B cell (primary cell): ENCODE data around the gene RIT1. TPM values are rescaled to one million over a fixed set of nuclear protein-coding genes. Genes with fewer than 3 reads are reported as not detected.

Experiments used
- ATAC-seq: fragments of 200-7000 bp; cut with Tn5 transposase; one replicate; pipeline ENCODE4 v1.10.0; 2021; ENCODE audit warnings: low read depth, mild to moderate bottlenecking, moderate number of reproducible peaks, moderate library complexity
- CTCF ChIA-PET: fragments of 350-600 bp; sonication (Branson Sonifier 250); formaldehyde crosslinking; loops from one replicate; lab custom pipeline; 2021; ENCODE audit warnings: antibody characterized with exemption, inconsistent platforms; lab: Charles Lee
- POLR2A ChIA-PET: fragments of 350-600 bp; sonication (Branson Sonifier 250); formaldehyde crosslinking; loops from one replicate; lab custom pipeline; 2021; ENCODE audit warnings: antibody characterized with exemption; lab: Charles Lee
- DNase-seq: peaks from one replicate; pipeline ENCODE4 v3.0.0; 2013
- H2AFZ ChIP-seq: 2 replicates; pipeline ENCODE4 v1.6.1; 2012; ENCODE audit warnings: mild to moderate bottlenecking, low read depth, low read length; ENCODE audit not compliant: insufficient read depth, poor library complexity, severe bottlenecking
- H3K27ac ChIP-seq, 2 donors: 1 replicate in 1 of 2; 2 replicates in 1 of 2; pipeline ENCODE4 v1.5.1; 2012 to 2013; ENCODE audit warnings: low read length in 2 of 2, mild to moderate bottlenecking in 2 of 2, moderate library complexity in 1 of 2
- H3K27me3 ChIP-seq, 4 experiments: fragments of 200-600 bp in 1 of 4; sonication (generic) in 1 of 4; replicated peaks in 1 of 4; 1 replicate in 2 of 4; 2 replicates in 2 of 4; pipeline versions ENCODE4 v1.6.1 to v1.7.0; 2013 to 2016; ENCODE audit warnings: low read length in 3 of 4, mild to moderate bottlenecking in 2 of 4, mixed read lengths in 1 of 4, moderate library complexity in 1 of 4; ENCODE audit not compliant: insufficient read depth in 4 of 4, control insufficient read depth in 3 of 4; ENCODE audit errors: control extremely low read depth in 1 of 4
- H3K36me3 ChIP-seq, 2 experiments: replicated peaks in 1 of 2; 1 replicate in 1 of 2; 2 replicates in 1 of 2; pipeline versions ENCODE4 v1.6.1 to v1.7.1; 2013; ENCODE audit warnings: low read length in 1 of 2; ENCODE audit not compliant: insufficient read depth in 2 of 2, control insufficient read depth in 1 of 2; ENCODE audit errors: control extremely low read depth in 1 of 2, extremely low read depth in 1 of 2
- H3K4me1 ChIP-seq, 2 donors: fragments of 200-600 bp in 1 of 2; sonication (generic) in 1 of 2; 1 replicate in 1 of 2; 2 replicates in 1 of 2; pipeline versions ENCODE4 v1.5.1 to v1.6.1; 2013 to 2017; ENCODE audit warnings: low read length in 2 of 2; ENCODE audit not compliant: control insufficient read depth in 2 of 2, insufficient read depth in 2 of 2
- H3K4me2 ChIP-seq: replicated peaks from 2 replicates; pipeline ENCODE3; 2012; ENCODE audit warnings: mild to moderate bottlenecking, low read depth, low read length; ENCODE audit not compliant: poor library complexity, severe bottlenecking
- H3K4me3 ChIP-seq, 5 experiments: fragments of 200-600 bp in 1 of 5; sonication (generic) in 1 of 5; 1 replicate in 3 of 5; 2 replicates in 2 of 5; pipeline versions ENCODE4 v1.5.1 to v1.7.0; 2011 to 2016; ENCODE audit warnings: low read length in 4 of 5, mild to moderate bottlenecking in 4 of 5, low read depth in 2 of 5, control low read depth in 1 of 5, moderate library complexity in 1 of 5; ENCODE audit not compliant: insufficient read depth in 1 of 5; ENCODE audit errors: control extremely low read depth in 1 of 5, extremely low read depth in 1 of 5
- H3K79me2 ChIP-seq: fragments of 200-600 bp; sonication (generic); one replicate; pipeline ENCODE4 v1.6.0; 2016; ENCODE audit warnings: low read length; ENCODE audit not compliant: control insufficient read depth, insufficient read depth
- H3K9ac ChIP-seq: fragments of 200-600 bp; sonication (generic); 2 replicates; pipeline ENCODE4 v1.6.1; 2017; ENCODE audit warnings: mild to moderate bottlenecking, low read length, moderate library complexity
- H3K9me3 ChIP-seq, 3 donors: one replicate each; pipeline versions ENCODE4 v1.6.1 to v1.7.1; 2013; ENCODE audit warnings: low read length in 2 of 3; ENCODE audit not compliant: control insufficient read depth in 2 of 3, insufficient read depth in 1 of 3; ENCODE audit errors: control extremely low read depth in 1 of 3
- H4K20me1 ChIP-seq: 2 replicates; pipeline ENCODE4 v1.6.0; 2012; ENCODE audit warnings: mild to moderate bottlenecking, low read length; ENCODE audit not compliant: insufficient read depth, control insufficient read depth, poor library complexity, severe bottlenecking
- H3K27ac Mint-ChIP-seq: one replicate; pipeline ENCODE4 v1.8.0; 2021; ENCODE audit warnings: mixed read lengths
- H3K27me3 Mint-ChIP-seq: one replicate; pipeline ENCODE4 v1.8.0; 2021; ENCODE audit warnings: mixed read lengths
- H3K4me1 Mint-ChIP-seq: one replicate; pipeline ENCODE4 v1.8.0; 2021; ENCODE audit warnings: mixed read lengths
- H3K4me3 Mint-ChIP-seq: one replicate; pipeline ENCODE4 v1.8.0; 2021; ENCODE audit warnings: mixed read lengths
- H3K9me3 Mint-ChIP-seq: one replicate; pipeline ENCODE4 v1.8.0; 2022; ENCODE audit warnings: mixed read lengths; ENCODE audit not compliant: insufficient read depth
- EZH2 ChIP-seq: IDR thresholded peaks from 2 replicates; pipeline ENCODE4 v1.6.1; 2012; ENCODE audit warnings: borderline replicate concordance, low read depth, mild to moderate bottlenecking, moderate library complexity, low read length; ENCODE audit not compliant: insufficient read depth, poor library complexity, severe bottlenecking
- WGBS: methylation state at CpG from one replicate; pipeline ENCODE4 v1.1.5; 2013; ENCODE audit warnings: missing lambda C conversion rate; ENCODE audit not compliant: insufficient coverage; 5-methylcytosine and 5-hydroxymethylcytosine counted together
- intact Hi-C: fragments of 100-400 bp; cut with micrococcal nuclease; formaldehyde crosslinking; loops from one replicate; pipeline ENCODE4 v1.10.0; 2022
- polyA plus RNA-seq: library from polyadenylated mRNA; depleted of rRNA; stranded (reverse); fragments of >200 nt; gene quantifications from 2 replicates; pipeline ENCODE4 v1.2.3, GENCODE V29; 2012
- total RNA-seq, 2 donors: library from RNA; stranded (reverse); fragments of 120-200 nt in 1 of 2; gene quantifications; 1 replicate in 1 of 2; 2 replicates in 1 of 2; pipeline versions ENCODE4 v1.2.3 to v1.2.4, GENCODE V29; 2013 to 2022
- TF ChIP-seq, protein P1 (sequence below): fragments of 200-600 bp; IDR thresholded peaks from one replicate; pipeline ENCODE4 v1.8.0; 2022; ENCODE audit warnings: antibody characterized with exemption, mild to moderate bottlenecking

Gene RIT1
- total and polyA plus RNA-seq, 2 donors (not counting 1 experiment from before 2014, with no cell fraction given), result 14.2 to 45.7 TPM

DNA sequence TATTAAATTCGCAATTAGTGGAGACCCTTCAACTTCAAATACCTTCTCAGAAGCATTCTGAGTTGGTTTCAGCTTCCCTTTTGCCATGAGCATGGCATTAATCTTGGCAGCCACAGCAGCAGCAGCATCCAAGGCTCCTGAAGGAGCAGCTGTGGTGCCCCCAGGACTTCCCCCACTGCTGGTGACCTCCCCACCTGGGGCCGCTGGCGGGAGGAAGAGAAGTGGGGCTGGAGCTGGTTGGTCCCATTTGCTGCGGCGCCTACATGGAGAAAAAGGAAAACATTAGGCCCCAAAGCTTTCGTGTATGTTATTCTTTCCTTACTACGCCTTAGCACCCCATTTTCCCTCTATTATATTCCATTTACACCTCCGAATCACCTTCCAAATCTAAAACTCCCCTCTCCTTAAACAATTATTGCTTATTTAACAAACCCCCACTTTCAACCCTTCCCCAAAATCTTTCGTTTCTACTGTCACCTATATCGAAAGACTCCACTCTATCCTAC, 22.5 kb upstream of the RIT1 start:
- peaks cover 20% of the 10 kb centered on the region for H4K20me1 ChIP-seq
- peak overlapping the region; percentile 92 for H3K9ac ChIP-seq
- DNase-seq (no peak), ATAC-seq (no peak)
- ChIA-PET CTCF (interaction anchor here (0.8 to 6.3 kb wide), 16 partner anchors 11 to 133 kb away, joined by 3 to 83 read pairs (median 5); partner anchors contain the start of gene ARHGEF2), POLR2A (interaction anchor here (0.6 to 2.5 kb wide), 8 partner anchors 12 to 119 kb away, joined by 3 to 33 read pairs (median 9); partner anchors contain the start of gene ARHGEF2)
- H3K36me3 ChIP-seq, result peaks cover 2 to 36% of the 10 kb centered on the region in 2 experiments
- peak overlapping the region; percentile 79 for H2AFZ ChIP-seq
- no peaks in the 10 kb centered on the region for H3K9me3 ChIP-seq
- Mint-ChIP-seq H3K4me3 (no peak overlapping the region), H3K9me3 (no peaks in the 10 kb centered on the region), H3K27ac (no peak overlapping the region), H3K4me1 (peaks cover 36% of the 10 kb centered on the region), H3K27me3 (no peaks in the 10 kb centered on the region)
- TF ChIP-seq, protein P1, sequence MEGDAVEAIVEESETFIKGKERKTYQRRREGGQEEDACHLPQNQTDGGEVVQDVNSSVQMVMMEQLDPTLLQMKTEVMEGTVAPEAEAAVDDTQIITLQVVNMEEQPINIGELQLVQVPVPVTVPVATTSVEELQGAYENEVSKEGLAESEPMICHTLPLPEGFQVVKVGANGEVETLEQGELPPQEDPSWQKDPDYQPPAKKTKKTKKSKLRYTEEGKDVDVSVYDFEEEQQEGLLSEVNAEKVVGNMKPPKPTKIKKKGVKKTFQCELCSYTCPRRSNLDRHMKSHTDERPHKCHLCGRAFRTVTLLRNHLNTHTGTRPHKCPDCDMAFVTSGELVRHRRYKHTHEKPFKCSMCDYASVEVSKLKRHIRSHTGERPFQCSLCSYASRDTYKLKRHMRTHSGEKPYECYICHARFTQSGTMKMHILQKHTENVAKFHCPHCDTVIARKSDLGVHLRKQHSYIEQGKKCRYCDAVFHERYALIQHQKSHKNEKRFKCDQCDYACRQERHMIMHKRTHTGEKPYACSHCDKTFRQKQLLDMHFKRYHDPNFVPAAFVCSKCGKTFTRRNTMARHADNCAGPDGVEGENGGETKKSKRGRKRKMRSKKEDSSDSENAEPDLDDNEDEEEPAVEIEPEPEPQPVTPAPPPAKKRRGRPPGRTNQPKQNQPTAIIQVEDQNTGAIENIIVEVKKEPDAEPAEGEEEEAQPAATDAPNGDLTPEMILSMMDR, result no peak
- TF ChIP-seq EZH2, result no peak
- WGBS, result 7% methylated on average over 6 of the region's 10 CpGs
- H3K79me2 ChIP-seq, result peaks cover 67% of the 10 kb centered on the region
- no peaks in the 10 kb centered on the region for H3K27me3 ChIP-seq
- intact Hi-C loops, result loop anchor here (1.0 to 5.0 kb wide), 6 partner anchors 13 to 134 kb away; partner anchors contain the start of genes GON4L, LAMTOR2 and RIT1
- H3K4me3 ChIP-seq, result peak overlapping the region; percentile 76 to 97 (median 83)
- peaks cover 39 to 49% of the 10 kb centered on the region in 2 donors for H3K4me1 ChIP-seq
- H3K27ac ChIP-seq, result peak overlapping the region; percentile 86 to 89
- peak overlapping the region; percentile 88 for H3K4me2 ChIP-seq

DNA sequence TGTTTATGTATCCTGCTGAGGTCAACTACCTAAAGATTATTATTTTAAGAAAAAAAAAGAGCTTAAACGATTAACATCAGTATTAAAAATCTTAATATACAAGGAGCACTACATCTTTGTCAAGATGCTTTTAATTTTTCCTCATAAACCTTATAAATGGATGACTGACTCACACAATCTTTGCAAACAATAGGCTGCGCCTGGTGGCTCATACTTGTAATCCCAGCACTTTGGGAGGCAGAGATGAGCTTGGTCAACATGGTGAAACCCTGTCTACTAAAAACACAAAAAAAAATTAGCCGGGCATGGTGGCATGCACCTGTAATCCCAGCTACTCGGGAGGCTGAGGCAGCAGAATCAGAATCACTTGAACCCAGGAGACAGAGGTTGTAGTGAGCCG, 21.3 kb upstream of the RIT1 start:
- WGBS, result 100% methylated on average over 2 of the region's 5 CpGs
- Histone ChIP-seq H4K20me1 (peaks cover 26% of the 10 kb centered on the region), H3K9me3 (no peaks in the 10 kb centered on the region), H3K27me3 (no peaks in the 10 kb centered on the region), H3K36me3 (peaks cover 2 to 43% of the 10 kb centered on the region in 2 experiments), H3K9ac (no peak overlapping the region), H3K79me2 (peaks cover 58% of the 10 kb centered on the region), H3K4me1 (peaks cover 31 to 42% of the 10 kb centered on the region in 2 donors), H3K4me3 (no peak overlapping the region), H3K4me2 (peak overlapping the region; percentile 52), H2AFZ (no peak overlapping the region), H3K27ac (peak overlapping the region in 1 of 2 donors; percentile 53)
- Mint-ChIP-seq H3K27me3 (no peaks in the 10 kb centered on the region), H3K27ac (no peak overlapping the region), H3K4me1 (peaks cover 28% of the 10 kb centered on the region), H3K4me3 (peak overlapping the region; percentile 29), H3K9me3 (no peaks in the 10 kb centered on the region)
- TF ChIP-seq EZH2, result no peak
- TF ChIP-seq, protein P1, result no peak
- intact Hi-C loops, result loop anchor here (5.0 kb wide), 1 partner anchor 135 kb away; no protein-coding TSS in a partner anchor
- ATAC-seq (no peak), DNase-seq (no peak)
- CTCF ChIA-PET, result interaction anchor here (1.1 to 6.3 kb wide), 10 partner anchors 11 to 197 kb away, joined by 3 to 83 read pairs (median 4); no protein-coding TSS in a partner anchor
- POLR2A ChIA-PET, result interaction anchor here (0.9 kb wide), 1 partner anchor 13 kb away, joined by 3 read pairs; no protein-coding TSS in a partner anchor
